Fibroblast of villous mesenchyme (primary cell): ENCODE data around the gene TXLNG. TPM values are rescaled to one million over a fixed set of nuclear protein-coding genes. Genes with fewer than 3 reads are reported as not detected.

Source experiments
- DNase-seq: peaks from one replicate; pipeline ENCODE4 v3.0.0-alpha.2; 2010; ENCODE audit warnings: low read depth
- H3K4me3 ChIP-seq: 2 replicates; pipeline ENCODE4 v1.5.1; 2011; ENCODE audit warnings: low read depth, mild to moderate bottlenecking, low read length
- CTCF ChIP-seq: IDR thresholded peaks from 2 replicates; pipeline ENCODE4 v1.5.1; 2012; ENCODE audit warnings: low read depth, mild to moderate bottlenecking, low read length; ENCODE audit not compliant: insufficient read depth
- total RNA-seq: library from RNA; depleted of rRNA; stranded (reverse); fragments of >200 nt; gene quantifications from 2 replicates; pipeline ENCODE4 v1.2.3, GENCODE V29; 2012

TXLNG gene
- total RNA-seq, 1 donor = 13.8 TPM

- TF ChIP-seq CTCF = no peak
- peak overlapping the region; percentile 54 for H3K4me3 ChIP-seq
- DNase-seq = no peak
Measured at GRCh38 chrX:16870862-16871815, 84.9 kb downstream of the TXLNG start.

- TF ChIP-seq CTCF = no peak
- DNase-seq = no peak
- H3K4me3 ChIP-seq = no peak overlapping the region
Measured at GRCh38 chrX:16873106-16873505, 86.8 kb downstream of the TXLNG start.

GRCh38 chrX:16874458-16875095 lies 88.3 kb downstream of the TXLNG start:
- no peak overlapping the region for H3K4me3 ChIP-seq
- no peak for DNase-seq
- no peak for TF ChIP-seq CTCF

- TF ChIP-seq CTCF = no peak
- DNase-seq = no peak
- no peak overlapping the region for H3K4me3 ChIP-seq
Measured at GRCh38 chrX:16876696-16877095, 90.4 kb downstream of the TXLNG start.

GRCh38 chrX:16882169-16882568 lies 95.9 kb downstream of the TXLNG start:
- peak; percentile 26 for DNase-seq
- TF ChIP-seq CTCF = no peak

GRCh38 chrX:16882702-16883486 lies 96.6 kb downstream of the TXLNG start:
- H3K4me3 ChIP-seq = peak overlapping the region; percentile 60
- DNase-seq = peak; percentile 66
- TF ChIP-seq CTCF = peak; percentile 67

More at GRCh38 chrX:16882169-16882568, 95.9 kb downstream of the TXLNG start:
- H3K4me3 ChIP-seq = peak overlapping the region; percentile 60
